GM13976 (cell line): ENCODE data around the gene LRRC49.
"Not testable (repeated sequence)": the region's sequence is repeated elsewhere in the genome, so short reads cannot be mapped to it uniquely, and the experiment has no call there.

Experiments used
- DNase-seq: peaks from one replicate; pipeline ENCODE4 v3.0.0; 2012; ENCODE audit warnings: low spot score
- CTCF ChIP-seq: IDR thresholded peaks from 2 replicates; pipeline ENCODE4 v1.5.1; 2012; ENCODE audit warnings: borderline replicate concordance, mild to moderate bottlenecking; ENCODE audit not compliant: insufficient read depth; ENCODE audit errors: extremely low read depth, missing control alignments, control extremely low read depth
- in situ Hi-C: fragments of 300-500 bp; cut with MboI; formaldehyde crosslinking; loops from one replicate; pipeline ENCODE4 v1.12.0; 2022; ENCODE audit warnings: low sequenced_read_pairs, mixed read lengths, inconsistent platforms; ENCODE audit not compliant: unreplicated experiment

LRRC49 gene

DNA sequence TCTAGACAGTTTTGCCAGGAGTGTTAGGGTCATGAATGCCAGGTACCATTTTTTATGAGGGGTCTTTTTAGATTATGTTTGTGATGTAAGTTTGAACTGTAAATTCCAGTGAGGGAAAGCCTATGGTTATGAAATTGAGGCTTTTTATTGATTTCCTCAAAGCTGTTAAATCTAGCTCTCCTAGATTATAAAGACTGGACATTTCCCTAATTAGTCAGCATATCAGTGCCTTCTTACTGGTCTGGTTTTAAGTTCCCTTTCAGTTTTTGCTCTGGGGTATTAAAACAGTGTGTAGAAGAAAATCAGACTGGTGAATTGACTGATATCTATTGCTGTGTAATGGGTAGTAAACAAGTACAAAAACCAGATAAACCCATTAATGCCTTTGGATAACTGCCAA lies 39.2 kb downstream of the LRRC49 start:
- no peak for TF ChIP-seq CTCF
- in situ Hi-C loops = no loop called here
- DNase-seq = no peak

GRCh38 chr15:70932397-70932796 lies 39.8 kb downstream of the LRRC49 start:
- DNase-seq = no peak
- TF ChIP-seq CTCF = no peak
- in situ Hi-C loops = no loop called here

- in situ Hi-C loops = no loop called here
- TF ChIP-seq CTCF = no peak
- DNase-seq = no peak
These were observed 40.8 kb downstream of the LRRC49 start for GRCh38 chr15:70933411-70933810.

GRCh38 chr15:70935631-70936030 lies 43.0 kb downstream of the LRRC49 start:
- in situ Hi-C loops = no loop called here
- no peak for DNase-seq
- no peak for TF ChIP-seq CTCF

GRCh38 chr15:70936326-70936725 lies 43.7 kb downstream of the LRRC49 start:
- TF ChIP-seq CTCF = no peak
- DNase-seq = no peak
- in situ Hi-C loops = no loop called here

DNA sequence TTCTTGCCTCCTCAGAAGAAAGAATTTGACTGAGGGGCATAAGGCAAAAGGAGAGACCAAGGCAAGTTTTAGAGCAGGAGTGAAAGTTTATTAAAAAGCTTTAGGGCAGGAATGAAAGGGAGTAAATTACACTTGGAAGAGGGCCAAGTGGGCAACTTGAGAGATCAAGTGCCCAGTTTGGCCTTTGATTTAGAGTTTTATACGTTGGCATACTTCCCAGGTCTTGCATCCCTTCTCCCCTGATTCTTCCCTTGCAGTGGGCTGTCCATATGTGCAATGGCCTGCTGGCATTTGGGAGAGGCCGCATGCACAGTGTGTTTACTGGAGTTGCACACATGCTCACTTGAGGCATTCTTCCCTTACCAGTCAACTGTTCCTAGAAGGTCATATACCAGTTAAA lies 50.7 kb downstream of the LRRC49 start:
- DNase-seq, in situ Hi-C loops: not testable (repeated sequence)

- in situ Hi-C loops = no loop called here
- TF ChIP-seq CTCF = no peak
- no peak for DNase-seq
These were observed 55.0 kb downstream of the LRRC49 start for GRCh38 chr15:70947351-70948335.
